ENCODE data around the gene IMMP2L. TPM values are rescaled to one million over a fixed set of nuclear protein-coding genes. Genes with fewer than 3 reads are reported as not detected.

IMMP2L gene
- total and polyA plus RNA-seq, 2 of the 13 experiments (the other 11 are each of a cell fraction or from before 2014, with no cell fraction given) = 7.8 to 16.9 TPM

DNA sequence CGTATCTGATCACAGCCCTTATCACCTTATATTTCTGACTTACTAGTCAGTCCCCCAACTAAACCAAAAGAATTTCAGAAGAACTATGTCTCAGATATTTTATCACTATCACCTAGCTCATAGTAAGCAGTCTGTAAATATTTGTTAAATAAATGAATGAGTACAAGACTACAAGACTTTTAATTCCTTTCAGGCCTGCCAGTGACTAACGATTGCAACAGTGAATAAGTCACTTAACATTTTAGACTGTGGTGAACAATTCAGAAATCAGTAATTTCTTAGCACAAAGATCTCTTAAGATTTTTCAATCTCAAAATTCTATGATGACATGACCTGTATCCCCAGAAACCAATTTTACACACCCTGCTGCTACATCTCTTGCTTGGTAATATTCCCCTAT lies 162.2 kb downstream of the IMMP2L start:
- Histone ChIP-seq H4K20me1 (ENCODE audit: insufficient read depth, low read length) (no peaks in the 10 kb centered on the region), H2AFZ (ENCODE audit: low read length) (no peak overlapping the region), H3K9me3 (ENCODE audit: low read length) (no peaks in the 10 kb centered on the region), H3K27me3 (ENCODE audit: control insufficient read depth in 1 of 2, insufficient read depth in 2 of 2, low read length in 2 of 2) (no peaks in the 10 kb centered on the region), H3K36me3 (replicated peaks in 1 of 2; ENCODE audit: control insufficient read depth in 1 of 2, insufficient read depth in 2 of 2, low read length in 2 of 2) (no peaks in the 10 kb centered on the region), H3K9ac (ENCODE audit: insufficient read depth, low read depth, low read length) (no peak overlapping the region), H3K4me1 (ENCODE audit: insufficient read depth, low read length) (no peaks in the 10 kb centered on the region), H3K27ac (ENCODE audit: extremely low read length, insufficient read depth, low read length) (no peak overlapping the region), H3K79me2 (ENCODE audit: insufficient read depth, low read length) (no peaks in the 10 kb centered on the region), H3K4me2 (ENCODE audit: low read depth, low read length) (no peak overlapping the region), H3K4me3 (replicated peaks in 1 of 3; ENCODE audit: insufficient read depth in 1 of 3, low read depth in 2 of 3, low read length in 3 of 3) (no peak overlapping the region)
- no peak for ATAC-seq
- FAIRE-seq = no peak
- no TSS peak for BruUV-seq (replicated peaks)
- ChIA-PET CTCF (ENCODE audit: low intra/inter-chr PET ratio, low total read pairs) (no interaction called here), POLR2A (no interaction called here)
- intact Hi-C loops (cut with micrococcal nuclease; ENCODE audit: unreplicated experiment) = no loop called here
- no peak for DNase-seq (ENCODE audit: low spot score)
- in situ Hi-C loops (cut with HindIII; ENCODE audit: extremely low pct_ligation_motif_present, low pct_unique_long_range_greater_than_20kb) = no loop called here
- WGBS (ENCODE audit: low lambda C conversion rate) = 67% methylated on average over 2 of the region's 2 CpGs
- TF ChIP-seq ZNF7 (CRISPR knock-in tag; IDR thresholded peaks at IDR 0.05) (no peak), SP4 (CRISPR knock-in tag; IDR thresholded peaks at IDR 0.05) (no peak), CREB1 (IDR thresholded peaks at IDR 0.05) (no peak), CREB1 (CRISPR knock-in tag; IDR thresholded peaks at IDR 0.05) (no peak), ZBTB42 (CRISPR knock-in tag; IDR thresholded peaks at IDR 0.05) (no peak), ZNF737 (CRISPR knock-in tag; IDR thresholded peaks at IDR 0.05; ENCODE audit: borderline replicate concordance) (no peak), ATRX (CRISPR knock-in tag; IDR thresholded peaks at IDR 0.05; ENCODE audit: borderline replicate concordance) (no peak), KAT8 (CRISPR knock-in tag; IDR thresholded peaks at IDR 0.05) (no peak), RBFOX2 (IDR thresholded peaks at IDR 0.05; ENCODE audit: low read depth, low read length) (no peak), ZNF816 (CRISPR knock-in tag; IDR thresholded peaks at IDR 0.05; ENCODE audit: borderline replicate concordance) (no peak), MTA1 (CRISPR knock-in tag; IDR thresholded peaks at IDR 0.05; ENCODE audit: borderline replicate concordance) (no peak), MYNN (CRISPR knock-in tag; IDR thresholded peaks at IDR 0.05; ENCODE audit: low read depth) (no peak), ZNF672 (CRISPR knock-in tag; IDR thresholded peaks at IDR 0.05) (no peak)
- TF ChIP-seq, protein P1, sequence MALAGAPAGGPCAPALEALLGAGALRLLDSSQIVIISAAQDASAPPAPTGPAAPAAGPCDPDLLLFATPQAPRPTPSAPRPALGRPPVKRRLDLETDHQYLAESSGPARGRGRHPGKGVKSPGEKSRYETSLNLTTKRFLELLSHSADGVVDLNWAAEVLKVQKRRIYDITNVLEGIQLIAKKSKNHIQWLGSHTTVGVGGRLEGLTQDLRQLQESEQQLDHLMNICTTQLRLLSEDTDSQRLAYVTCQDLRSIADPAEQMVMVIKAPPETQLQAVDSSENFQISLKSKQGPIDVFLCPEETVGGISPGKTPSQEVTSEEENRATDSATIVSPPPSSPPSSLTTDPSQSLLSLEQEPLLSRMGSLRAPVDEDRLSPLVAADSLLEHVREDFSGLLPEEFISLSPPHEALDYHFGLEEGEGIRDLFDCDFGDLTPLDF (CRISPR knock-in tag; IDR thresholded peaks at IDR 0.05) = no peak
- TF ChIP-seq, protein P2, sequence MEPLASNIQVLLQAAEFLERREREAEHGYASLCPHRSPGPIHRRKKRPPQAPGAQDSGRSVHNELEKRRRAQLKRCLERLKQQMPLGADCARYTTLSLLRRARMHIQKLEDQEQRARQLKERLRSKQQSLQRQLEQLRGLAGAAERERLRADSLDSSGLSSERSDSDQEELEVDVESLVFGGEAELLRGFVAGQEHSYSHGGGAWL (CRISPR knock-in tag; IDR thresholded peaks at IDR 0.05) = no peak
- TF ChIP-seq, protein P3, sequence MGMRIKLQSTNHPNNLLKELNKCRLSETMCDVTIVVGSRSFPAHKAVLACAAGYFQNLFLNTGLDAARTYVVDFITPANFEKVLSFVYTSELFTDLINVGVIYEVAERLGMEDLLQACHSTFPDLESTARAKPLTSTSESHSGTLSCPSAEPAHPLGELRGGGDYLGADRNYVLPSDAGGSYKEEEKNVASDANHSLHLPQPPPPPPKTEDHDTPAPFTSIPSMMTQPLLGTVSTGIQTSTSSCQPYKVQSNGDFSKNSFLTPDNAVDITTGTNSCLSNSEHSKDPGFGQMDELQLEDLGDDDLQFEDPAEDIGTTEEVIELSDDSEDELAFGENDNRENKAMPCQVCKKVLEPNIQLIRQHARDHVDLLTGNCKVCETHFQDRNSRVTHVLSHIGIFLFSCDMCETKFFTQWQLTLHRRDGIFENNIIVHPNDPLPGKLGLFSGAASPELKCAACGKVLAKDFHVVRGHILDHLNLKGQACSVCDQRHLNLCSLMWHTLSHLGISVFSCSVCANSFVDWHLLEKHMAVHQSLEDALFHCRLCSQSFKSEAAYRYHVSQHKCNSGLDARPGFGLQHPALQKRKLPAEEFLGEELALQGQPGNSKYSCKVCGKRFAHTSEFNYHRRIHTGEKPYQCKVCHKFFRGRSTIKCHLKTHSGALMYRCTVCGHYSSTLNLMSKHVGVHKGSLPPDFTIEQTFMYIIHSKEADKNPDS (CRISPR knock-in tag; IDR thresholded peaks at IDR 0.05) = no peak
- TF ChIP-seq, protein P4, sequence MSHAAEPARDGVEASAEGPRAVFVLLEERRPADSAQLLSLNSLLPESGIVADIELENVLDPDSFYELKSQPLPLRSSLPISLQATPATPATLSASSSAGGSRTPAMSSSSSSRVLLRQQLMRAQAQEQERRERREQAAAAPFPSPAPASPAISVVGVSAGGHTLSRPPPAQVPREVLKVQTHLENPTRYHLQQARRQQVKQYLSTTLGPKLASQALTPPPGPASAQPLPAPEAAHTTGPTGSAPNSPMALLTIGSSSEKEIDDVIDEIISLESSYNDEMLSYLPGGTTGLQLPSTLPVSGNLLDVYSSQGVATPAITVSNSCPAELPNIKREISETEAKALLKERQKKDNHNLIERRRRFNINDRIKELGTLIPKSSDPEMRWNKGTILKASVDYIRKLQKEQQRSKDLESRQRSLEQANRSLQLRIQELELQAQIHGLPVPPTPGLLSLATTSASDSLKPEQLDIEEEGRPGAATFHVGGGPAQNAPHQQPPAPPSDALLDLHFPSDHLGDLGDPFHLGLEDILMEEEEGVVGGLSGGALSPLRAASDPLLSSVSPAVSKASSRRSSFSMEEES (CRISPR knock-in tag; IDR thresholded peaks at IDR 0.05) = no peak
- TF ChIP-seq, protein P5, sequence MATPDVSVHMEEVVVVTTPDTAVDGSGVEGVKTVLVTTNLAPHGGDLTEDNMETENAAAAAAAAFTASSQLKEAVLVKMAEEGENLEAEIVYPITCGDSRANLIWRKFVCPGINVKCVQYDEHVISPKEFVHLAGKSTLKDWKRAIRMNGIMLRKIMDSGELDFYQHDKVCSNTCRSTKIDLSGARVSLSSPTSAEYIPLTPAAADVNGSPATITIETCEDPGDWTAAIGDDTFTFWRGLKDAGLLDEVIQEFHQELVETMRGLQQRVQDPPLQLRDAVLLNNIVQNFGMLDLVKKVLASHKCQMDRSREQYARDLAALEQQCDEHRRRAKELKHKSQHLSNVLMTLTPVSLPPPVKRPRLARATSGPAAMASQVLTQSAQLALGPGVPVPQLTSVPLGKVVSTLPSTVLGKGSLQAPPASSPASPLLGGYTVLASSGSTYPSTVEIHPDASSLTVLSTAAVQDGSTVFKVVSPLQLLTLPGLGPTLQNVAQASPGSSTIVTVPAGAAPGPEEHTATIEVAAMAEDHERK (CRISPR knock-in tag; IDR thresholded peaks at IDR 0.05; ENCODE audit: low read depth) = no peak

Measured in HepG2 (cell line).